GM19455 (cell line): ENCODE measurements around the gene TGFBI.
"Not testable (repeated sequence)": the region's sequence is repeated elsewhere in the genome, so short reads cannot be mapped to it uniquely, and the experiment has no call there.

Experiments
- ATAC-seq: cut with Tn5 transposase; IDR thresholded peaks from one replicate; pipeline ENCODE4 v1.9.1; 2021; ENCODE audit not compliant: unreplicated experiment

Gene TGFBI

DNA sequence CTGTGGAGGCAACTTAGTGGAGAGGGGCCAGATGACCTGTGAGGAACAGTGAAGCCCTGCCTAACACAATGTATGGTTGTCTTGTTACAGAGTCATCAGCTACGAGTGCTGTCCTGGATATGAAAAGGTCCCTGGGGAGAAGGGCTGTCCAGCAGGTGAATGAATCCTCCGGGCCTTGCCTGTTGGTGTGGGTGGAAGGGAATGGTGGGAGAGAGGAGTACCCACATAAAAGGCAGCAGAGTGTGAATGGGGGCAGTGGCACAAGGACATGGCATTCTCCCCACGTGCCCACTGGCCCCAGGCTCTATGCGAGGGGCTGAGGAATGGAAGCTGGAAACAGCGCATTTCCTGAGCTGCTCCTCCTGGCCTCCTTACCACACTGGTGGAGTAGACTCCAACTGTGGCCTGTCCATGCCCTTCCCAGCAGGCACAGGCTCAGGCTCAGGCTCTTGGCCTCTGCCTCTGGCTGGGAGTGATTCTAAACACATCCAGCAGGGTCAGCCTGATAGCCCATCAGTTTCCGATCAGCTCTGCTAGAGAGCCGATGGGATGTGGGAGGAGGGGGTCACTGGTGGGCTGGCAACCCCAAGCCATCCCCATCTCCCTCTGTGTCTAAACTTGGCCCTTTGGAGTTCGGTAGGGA, 15.3 kb downstream of the TGFBI start:
- ATAC-seq: no peak

DNA sequence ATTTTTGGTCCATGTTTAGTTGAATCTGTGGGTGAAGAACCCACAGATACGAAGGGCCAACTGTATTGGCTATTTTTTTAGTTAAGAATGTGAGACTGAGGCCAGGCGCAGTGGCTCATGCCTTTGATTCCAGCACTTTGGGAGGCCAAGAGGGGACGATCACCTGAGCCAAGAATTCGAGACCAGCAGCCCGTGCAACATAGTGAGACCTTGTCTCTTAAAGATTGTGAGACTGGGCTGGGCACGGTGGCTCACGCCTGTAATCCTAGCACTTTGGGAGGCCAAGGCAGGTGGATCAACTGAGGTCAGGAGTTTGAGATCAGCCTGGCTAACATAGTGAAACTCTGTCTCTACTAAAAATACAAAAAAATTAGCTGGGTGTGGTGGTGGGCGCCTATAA, 16.2 kb downstream of the TGFBI start:
- ATAC-seq: not testable (repeated sequence)

DNA sequence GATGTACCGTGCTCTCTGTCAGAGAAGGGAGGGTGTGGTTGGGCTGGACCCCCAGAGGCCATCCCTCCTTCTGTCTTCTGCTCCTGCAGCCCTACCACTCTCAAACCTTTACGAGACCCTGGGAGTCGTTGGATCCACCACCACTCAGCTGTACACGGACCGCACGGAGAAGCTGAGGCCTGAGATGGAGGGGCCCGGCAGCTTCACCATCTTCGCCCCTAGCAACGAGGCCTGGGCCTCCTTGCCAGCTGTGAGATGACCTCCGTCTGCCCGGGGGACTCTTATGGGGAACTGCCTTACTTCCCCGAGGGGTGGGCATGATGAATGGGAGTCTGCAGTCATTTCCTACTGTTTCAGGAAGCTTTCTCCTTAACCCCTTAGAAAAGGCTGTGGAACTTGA, 17.5 kb downstream of the TGFBI start:
- no peak for ATAC-seq

DNA sequence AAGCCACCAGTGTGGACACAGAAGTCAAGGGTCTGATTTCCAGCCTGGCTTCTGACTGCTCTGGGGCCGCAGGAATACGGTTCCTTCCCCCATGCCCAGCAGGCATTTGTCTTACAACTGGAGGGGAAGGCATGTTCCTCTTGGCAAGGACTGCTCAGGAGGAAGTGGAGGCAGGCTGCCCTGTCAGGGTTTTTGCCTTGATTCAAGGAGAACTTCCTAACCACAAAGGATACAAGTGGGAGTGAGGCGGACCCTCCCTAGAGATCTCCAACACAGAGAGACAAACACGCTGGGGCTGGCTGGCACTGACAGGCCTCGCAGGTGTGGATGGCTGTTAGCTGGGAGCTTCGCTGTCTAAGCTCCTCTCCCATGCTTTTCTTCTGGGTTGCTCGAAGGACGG, 19.1 kb downstream of the TGFBI start:
- ATAC-seq: no peak

DNA sequence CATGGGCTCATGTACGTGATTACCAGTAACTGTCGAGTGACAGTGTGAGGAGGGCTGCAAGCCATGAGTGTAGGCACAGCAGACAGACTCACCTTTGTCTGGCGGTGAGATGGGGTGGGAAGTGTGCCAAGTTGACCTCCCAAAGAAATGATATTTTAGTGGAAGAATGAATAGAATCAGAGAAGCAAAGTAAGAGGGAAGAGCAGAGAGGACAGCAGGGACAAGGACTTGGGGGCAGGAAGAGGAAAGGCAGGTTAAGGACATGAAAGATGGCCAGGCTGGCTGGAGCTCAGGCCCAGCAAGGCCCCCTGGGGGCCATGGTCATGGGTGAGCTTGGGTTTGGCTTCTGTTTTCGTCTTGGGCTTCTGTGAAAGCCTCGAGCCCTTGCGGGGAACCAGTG, 20.2 kb downstream of the TGFBI start:
- no peak for ATAC-seq

DNA sequence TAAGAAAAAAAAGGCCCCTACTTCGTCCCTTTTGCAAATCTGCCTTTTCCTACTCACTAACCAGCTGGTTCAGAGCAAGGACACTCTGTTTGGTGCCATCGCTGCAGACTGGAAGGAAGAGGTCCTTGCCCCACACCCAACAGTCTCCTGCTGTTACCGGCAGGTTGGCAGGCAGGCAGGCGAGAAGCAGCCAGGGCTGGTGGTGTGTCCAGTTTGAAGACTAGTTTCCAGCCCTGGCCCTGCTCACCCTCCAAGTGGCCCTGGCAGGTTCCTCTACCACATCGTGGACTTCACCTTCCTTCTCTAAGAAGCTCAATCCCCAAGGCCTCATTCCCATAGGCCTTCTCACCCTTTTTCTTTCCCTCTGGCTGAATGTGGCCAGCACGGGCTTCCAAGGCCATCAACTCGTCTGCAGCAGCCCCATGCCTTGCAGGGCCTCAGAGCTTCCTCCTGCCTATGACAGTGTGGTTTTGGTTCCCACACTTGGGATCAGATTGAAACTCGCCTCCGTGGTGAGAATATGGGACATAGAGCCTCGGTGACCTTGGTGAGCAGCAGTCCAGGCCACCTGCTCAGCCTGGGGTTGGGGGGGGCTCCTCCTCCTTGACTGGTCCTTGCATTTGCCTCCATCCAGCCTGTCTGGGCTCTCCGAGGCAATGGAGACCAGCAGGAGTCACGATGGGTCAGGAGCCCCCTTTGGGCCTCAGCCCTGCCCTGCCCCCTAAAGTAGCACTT, 22.9 kb downstream of the TGFBI start:
- no peak for ATAC-seq

DNA sequence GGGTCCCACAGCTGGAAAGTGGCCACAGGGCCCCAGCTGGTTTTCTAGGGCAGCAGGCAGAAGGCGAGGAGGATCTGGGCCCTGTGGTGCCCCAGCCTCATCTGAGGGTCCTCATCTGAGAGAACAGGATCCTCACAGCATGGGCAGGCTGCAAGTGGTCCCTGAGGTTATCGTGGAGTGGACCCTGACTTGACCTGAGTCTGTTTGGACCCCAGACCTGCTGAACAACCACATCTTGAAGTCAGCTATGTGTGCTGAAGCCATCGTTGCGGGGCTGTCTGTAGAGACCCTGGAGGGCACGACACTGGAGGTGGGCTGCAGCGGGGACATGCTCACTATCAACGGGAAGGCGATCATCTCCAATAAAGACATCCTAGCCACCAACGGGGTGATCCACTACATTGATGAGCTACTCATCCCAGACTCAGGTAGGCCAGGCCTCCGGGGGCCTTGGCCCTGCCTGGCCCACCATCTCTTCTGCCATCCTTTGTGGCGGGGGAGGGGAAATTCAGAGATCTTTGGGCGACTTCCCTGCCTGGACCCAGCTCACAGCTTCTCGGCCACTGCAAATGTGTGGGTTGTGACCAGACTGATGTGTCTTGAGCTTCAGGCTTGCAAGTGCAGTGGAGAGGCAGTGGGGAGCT, 24.0 kb downstream of the TGFBI start:
- ATAC-seq: no peak

DNA sequence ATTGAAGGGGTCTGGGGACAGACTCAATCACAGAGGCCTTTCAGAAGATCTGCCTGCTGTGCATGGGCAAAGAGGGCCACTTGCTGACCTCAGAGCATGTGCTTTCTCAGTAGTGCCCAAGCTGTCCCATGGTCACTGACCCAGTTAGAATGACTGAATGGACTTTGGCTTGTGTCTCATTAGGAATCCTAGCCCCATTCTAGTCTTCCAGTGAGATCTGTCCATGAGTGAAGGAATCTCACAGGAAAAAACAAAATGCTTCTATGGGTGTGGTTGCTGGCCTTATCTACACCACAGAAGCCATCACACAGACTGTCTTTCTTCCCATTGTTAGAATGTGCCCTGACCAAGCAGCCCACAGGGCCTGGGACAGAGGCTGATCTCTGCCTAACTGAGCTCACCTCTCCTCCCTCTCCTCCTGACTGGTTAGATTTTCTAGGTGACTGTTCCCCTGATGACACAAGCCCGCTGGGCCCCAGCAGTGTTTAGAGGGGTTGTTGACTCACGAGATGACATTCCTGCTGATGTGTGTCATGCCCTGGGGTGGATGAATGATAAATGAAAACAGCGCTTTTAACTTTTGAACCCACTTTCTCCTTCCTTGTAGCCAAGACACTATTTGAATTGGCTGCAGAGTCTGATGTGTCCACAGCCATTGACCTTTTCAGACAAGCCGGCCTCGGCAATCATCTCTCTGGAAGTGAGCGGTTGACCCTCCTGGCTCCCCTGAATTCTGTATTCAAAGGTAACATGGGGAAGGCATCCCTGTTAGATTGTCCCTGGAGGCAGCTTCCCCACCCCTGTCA, 24.8 kb downstream of the TGFBI start:
- no peak for ATAC-seq

DNA sequence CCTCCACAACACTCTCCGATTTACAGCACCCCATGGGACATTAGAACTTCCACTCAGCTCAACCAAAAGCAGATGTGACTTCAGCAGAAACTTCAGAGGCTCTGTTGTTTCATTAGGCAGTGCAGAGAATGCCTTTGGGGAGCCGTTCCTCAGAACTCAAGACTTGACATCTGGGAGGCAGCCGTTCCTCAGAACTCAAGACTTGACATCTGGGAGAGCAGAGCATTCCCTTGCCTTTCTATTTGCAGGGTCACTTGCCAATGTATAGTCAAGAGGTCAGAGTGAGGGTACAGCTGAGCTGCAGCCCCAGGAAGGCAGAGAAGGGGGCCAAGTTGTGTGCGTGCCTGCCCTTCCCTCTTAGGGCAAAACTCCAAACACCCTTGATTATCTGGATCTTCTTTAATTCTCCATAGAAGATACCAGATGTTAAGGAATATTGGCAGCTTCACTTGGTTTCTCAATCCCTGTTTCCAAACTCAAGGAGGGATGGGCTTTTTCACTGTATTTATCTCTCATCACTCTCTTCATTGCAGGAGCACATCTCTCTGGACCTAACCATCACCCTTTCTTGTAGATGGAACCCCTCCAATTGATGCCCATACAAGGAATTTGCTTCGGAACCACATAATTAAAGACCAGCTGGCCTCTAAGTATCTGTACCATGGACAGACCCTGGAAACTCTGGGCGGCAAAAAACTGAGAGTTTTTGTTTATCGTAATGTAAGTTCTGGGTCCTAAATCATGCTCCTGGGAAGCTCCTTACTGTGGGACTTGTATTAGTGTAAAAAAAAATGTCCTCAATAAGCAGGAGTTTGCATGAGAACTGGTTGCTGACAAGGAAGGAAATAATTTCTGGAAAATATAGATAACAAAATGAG, 25.6 kb downstream of the TGFBI start:
- ATAC-seq: no peak

DNA sequence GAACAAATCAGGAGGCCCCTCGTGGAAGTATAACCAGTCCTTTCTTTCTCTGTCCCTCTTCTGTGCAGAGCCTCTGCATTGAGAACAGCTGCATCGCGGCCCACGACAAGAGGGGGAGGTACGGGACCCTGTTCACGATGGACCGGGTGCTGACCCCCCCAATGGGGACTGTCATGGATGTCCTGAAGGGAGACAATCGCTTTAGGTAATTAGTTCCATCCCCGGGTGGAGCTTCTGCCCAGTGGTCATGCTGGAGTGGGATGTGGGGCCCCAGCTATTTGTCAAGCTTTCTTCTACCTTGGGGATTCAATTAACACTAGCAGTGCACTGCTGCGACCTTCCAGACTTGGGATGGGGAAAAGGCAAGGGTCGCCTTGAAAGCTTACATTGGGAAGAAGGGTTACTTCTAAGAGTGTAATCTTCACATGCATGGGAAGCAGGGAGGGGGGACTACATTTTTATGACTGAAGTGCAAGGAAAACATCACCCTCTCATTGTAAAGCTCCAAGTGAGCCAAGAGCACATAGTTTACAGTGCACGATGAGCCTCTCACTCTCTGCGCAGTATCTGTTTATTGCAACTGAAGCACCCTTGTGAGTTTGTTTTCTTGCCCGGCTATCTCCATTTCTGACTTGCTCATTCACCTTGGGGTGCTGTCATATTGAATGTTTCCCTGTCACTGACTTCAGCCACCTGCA, 27.0 kb downstream of the TGFBI start:
- no peak for ATAC-seq

DNA sequence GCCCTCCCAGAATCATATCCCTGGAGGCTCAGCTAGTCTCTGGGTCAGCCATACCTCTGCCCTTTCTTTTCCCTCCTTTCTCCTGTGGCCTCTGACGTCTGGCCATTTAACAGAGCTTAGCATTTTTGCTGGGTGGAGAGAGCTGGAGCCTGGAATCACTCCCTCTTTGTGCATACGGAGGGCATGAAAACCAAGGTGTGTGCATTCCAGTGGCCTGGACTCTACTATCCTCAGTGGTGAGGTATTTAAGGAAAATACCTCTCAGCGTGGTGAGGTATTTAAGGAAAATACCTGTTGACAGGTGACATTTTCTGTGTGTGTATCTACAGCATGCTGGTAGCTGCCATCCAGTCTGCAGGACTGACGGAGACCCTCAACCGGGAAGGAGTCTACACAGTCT, 27.5 kb downstream of the TGFBI start:
- no peak for ATAC-seq

DNA sequence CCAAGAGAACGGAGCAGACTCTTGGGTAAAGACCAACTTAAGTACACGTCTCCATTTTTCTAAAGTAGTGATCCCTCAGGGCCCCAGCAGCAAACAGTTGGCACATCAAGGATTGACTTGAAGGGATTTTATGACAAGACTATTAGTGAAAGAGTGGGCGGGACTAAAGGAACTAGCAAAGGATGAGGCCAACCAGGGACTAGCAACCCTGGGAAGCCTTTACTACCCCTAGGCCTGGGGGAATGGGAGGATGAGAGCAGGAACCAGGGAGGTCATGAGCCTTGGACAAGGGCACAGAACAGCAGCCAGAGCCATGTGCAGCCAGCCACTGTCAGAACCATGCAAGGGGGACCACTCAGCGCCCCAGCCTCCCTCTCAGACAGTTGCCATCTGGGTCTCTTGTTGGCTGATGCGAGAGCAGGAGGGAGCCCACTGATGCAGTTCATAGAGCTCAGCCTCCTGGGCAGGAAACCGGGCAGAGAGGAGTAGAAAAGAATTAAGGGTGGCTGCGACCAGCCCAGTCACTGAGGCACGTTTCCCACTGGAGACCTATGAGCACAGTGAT, 28.1 kb downstream of the TGFBI start:
- ATAC-seq: no peak

DNA sequence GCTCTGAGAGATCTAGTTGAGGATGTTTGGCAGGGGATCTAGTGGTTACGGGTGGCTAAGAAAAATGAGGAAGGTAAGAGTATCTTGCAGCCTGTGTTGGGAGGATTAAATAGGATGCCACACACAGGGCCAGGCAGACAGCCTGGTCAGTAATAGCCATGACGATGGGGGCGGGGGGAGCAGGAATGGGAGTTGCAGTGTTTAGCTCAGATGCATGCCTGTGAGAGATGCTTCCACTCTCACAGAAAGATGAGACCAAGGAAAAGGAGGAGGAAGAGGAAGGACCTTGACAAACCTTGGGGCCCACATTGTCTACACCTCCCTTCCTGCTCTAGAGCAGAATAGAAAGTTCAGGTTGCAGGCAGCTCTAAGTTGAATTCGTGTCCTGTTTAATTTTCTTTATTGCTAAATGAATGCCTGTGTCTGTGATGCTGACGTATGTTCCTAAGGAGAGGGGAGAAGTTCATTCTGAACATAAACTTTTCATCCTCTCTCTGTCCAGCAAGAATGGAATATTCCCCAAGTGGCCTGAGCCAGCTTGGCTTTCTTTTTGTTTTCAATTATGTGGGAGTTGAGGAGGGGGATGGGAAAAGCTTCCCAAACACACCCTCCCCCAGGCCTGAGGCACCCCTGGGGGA, 28.7 kb downstream of the TGFBI start:
- ATAC-seq: no peak

DNA sequence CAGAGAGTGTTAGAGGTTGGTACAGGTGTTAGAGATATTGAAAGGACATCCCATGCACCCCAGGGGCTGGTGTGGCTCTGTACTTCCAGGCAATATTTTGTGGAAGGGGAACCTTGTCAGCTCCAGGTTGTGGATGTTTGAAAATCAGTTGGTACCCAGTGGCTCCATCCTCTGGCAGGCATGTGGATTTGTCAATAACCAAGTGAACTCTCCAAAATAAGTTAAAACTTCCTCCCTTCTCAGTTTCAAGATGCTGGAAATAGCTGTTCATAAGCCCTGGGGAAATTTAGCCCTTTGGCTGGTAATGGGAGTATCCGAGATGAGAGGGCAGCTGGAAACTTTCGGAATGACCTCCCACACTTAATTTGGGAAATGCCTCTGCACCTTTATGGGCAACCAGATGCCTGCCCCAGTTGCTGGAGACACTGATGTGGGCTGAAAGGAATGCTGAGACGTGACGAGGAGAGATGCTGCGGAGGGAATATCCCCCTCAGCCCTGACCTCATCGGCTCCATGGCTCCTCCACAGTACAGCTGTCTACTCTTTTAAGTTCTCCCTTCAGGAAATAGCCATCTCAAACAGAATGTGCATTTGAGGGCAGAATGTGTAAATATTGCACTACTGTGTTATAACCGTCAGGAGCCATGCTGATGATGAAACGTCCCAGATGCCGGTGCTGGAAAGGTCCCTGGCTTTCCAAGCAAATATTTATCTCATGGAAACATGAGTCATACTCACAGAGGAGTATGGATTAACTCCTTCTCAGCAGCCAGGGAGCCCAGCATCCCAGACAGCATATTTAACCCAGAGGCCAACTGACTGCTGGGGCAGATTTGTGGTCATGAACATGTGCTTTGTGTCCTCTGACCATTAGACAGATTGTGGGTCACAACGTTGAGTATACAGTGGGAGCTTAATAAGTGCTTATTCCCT, 29.5 kb downstream of the TGFBI start:
- no peak for ATAC-seq

DNA sequence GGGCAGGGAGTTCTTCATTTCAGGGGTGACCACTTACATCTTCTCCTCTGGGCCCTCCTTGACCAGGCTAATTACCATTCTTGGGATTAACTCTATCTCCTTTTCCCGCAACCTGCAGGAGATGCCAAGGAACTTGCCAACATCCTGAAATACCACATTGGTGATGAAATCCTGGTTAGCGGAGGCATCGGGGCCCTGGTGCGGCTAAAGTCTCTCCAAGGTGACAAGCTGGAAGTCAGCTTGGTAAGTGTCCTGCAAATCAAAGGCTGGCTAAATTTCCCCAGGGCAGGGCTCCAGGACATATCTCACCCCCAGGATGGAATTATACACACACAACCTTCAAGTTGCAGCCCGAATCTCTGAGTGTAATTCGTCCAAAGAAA, 30.2 kb downstream of the TGFBI start:
- ATAC-seq: no peak

DNA sequence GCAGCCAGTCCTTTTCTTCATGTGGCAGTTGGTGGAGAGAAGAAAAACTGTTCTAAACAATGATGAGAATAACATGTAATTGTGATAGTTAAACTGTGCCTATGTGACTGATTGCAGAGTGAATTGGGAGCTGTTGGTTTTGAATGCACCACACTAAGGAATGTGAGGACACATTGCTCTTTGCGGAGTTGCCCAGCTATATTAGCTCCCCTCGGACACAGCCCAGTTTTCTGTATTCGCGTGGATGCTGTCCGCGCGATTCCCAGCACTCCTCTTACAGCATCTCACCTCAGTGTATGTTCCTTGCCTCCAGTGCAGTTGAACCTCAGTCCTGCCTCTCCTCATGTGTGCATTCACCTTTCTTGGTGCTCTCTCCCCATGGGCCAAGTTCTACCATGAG, 32.2 kb downstream of the TGFBI start:
- ATAC-seq: no peak

DNA sequence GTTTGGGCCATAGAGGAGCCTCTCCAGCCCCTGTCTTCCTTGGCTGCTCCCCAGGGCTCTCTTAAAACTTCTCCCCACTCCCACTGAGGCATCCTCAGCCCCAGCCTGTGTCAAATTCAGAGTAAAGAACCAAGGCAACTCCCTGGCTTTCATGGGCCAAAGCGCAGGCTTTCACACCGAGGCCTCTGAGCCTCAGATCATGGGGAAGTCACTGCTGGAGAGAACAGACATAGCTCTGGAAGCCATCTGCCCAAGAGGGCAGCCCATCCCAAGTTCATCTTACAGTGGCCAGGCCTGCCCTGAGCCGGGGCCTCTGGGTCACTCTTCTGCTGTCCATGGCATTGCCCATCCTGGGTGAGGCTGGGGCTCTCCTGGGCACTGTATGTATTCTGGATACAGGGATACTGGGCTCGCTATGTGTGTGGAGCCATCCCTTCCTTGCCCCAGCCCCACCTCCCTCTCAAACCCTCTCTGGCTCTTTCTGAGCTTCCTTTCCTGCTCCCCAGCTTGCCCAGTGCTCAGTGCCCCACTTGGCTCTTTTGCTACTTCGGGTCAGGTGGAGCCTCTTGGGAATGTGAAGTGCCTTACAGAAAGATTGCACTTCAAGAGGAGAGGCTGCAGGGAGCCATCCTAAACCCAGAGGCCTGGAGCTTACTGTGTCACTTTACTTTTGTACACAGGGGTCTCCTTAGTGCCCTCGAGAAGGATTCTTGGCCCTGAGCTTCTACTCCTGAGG, 33.0 kb downstream of the TGFBI start:
- ATAC-seq: no peak
